Smooth muscle cell (in vitro differentiated cells): ENCODE data around the gene ARCN1. TPM values are rescaled to one million over a fixed set of nuclear protein-coding genes. Genes with fewer than 3 reads are reported as not detected.
"Not testable (repeated sequence)": the region's sequence is repeated elsewhere in the genome, so short reads cannot be mapped to it uniquely, and the experiment has no call there.

ENCODE experiments used
- DNase-seq: peaks from one replicate; lab custom pipeline; 2025; ENCODE audit not compliant: unreplicated experiment; lab: John Stamatoyannopoulos, UW
- H2AFZ ChIP-seq: fragments of 200-600 bp; sonication (generic); 2 replicates; pipeline ENCODE4 v1.6.0; 2016; ENCODE audit warnings: antibody characterized with exemption, low read depth, mild to moderate bottlenecking
- H3F3A ChIP-seq: fragments of 200-600 bp; sonication (generic); 2 replicates; pipeline ENCODE4 v1.6.0; 2017; ENCODE audit warnings: antibody characterized with exemption, low read depth
- H3K27ac ChIP-seq: fragments of 200-600 bp; sonication (generic); 2 replicates; pipeline ENCODE4 v1.5.1; 2016; ENCODE audit warnings: low read depth, mild to moderate bottlenecking
- H3K27me3 ChIP-seq: fragments of 200-600 bp; sonication (generic); 2 replicates; pipeline ENCODE4 v1.6.1; 2016; ENCODE audit warnings: low read depth, mild to moderate bottlenecking
- H3K36me3 ChIP-seq: fragments of 200-600 bp; sonication (generic); 2 replicates; pipeline ENCODE4 v1.5.1; 2016; ENCODE audit warnings: low read depth
- H3K4me1 ChIP-seq: fragments of 200-600 bp; sonication (generic); 2 replicates; pipeline ENCODE4 v1.5.1; 2016; ENCODE audit warnings: low read depth
- H3K4me2 ChIP-seq: fragments of 200-600 bp; sonication (generic); 2 replicates; pipeline ENCODE4 v1.6.0; 2016; ENCODE audit warnings: mild to moderate bottlenecking
- H3K4me3 ChIP-seq: fragments of 200-600 bp; sonication (generic); 2 replicates; pipeline ENCODE4 v1.5.1; 2016; ENCODE audit warnings: mild to moderate bottlenecking
- H3K79me2 ChIP-seq: fragments of 200-600 bp; sonication (generic); 2 replicates; pipeline ENCODE4 v1.6.0; 2016; ENCODE audit warnings: low read depth, mild to moderate bottlenecking
- H3K9ac ChIP-seq: fragments of 200-600 bp; sonication (generic); 2 replicates; pipeline ENCODE4 v1.6.0; 2016; ENCODE audit warnings: low read depth
- H3K9me3 ChIP-seq: fragments of 200-600 bp; sonication (generic); replicated peaks from 2 replicates; pipeline ENCODE4 v1.5.1; 2016; ENCODE audit warnings: low read depth
- H4K20me1 ChIP-seq: fragments of 200-600 bp; sonication (generic); 2 replicates; pipeline ENCODE4 v1.6.0; 2016; ENCODE audit warnings: low read depth
- CTCF ChIP-seq: fragments of 200-600 bp; sonication (generic); IDR thresholded peaks from 2 replicates; pipeline ENCODE4 v1.5.1; 2017; ENCODE audit warnings: borderline replicate concordance, mild to moderate bottlenecking, antibody characterized with exemption; ENCODE audit not compliant: insufficient read depth, poor library complexity, severe bottlenecking
- WGBS: methylation state at CpG from one replicate; pipeline ENCODE4 v1.1.7; 2016; ENCODE audit warnings: low lambda C conversion rate; 5-methylcytosine and 5-hydroxymethylcytosine counted together
- polyA plus RNA-seq: library from polyadenylated mRNA; unstranded; fragments of >200 nt; fragmentation: Nextera tagmentation; extraction: Ambion mirVana; gene quantifications from 2 replicates; pipeline ENCODE4 v1.2.1, GENCODE V29; 2016
- total RNA-seq: library from RNA; depleted of rRNA; stranded (reverse); fragments of >200 nt; gene quantifications from 2 replicates; pipeline ENCODE4 v1.2.3, GENCODE V29; 2014

Gene ARCN1
- total and polyA plus RNA-seq, 2 experiments from 2014 or later: 285 to 314 TPM

DNA sequence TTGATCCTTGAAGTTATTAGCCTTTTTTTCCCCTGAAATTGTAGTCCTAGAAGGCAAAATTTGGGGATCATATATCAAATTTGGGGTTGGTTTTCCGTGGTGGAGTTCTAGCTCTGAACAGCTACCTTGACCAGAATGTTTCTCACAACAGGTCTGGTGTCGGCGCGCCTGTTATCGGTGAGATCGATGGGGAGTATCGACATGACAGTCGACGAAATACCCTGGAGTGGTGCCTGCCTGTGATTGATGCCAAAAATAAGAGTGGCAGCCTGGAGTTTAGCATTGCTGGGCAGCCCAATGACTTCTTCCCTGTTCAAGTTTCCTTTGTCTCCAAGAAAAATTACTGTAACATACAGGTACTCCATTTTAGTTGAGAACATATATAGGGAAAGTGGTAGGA lies 25.3 kb downstream of the ARCN1 start:
- peaks cover 98% of the 10 kb centered on the region for H4K20me1 ChIP-seq
- H3K4me2 ChIP-seq: no peak overlapping the region
- peaks cover 58% of the 10 kb centered on the region for H3F3A ChIP-seq
- no peaks in the 10 kb centered on the region for H3K9me3 ChIP-seq
- TF ChIP-seq CTCF: no peak
- no peak overlapping the region for H2AFZ ChIP-seq
- H3K4me3 ChIP-seq: no peak overlapping the region
- H3K4me1 ChIP-seq: no peaks in the 10 kb centered on the region
- H3K9ac ChIP-seq: no peak overlapping the region
- H3K79me2 ChIP-seq: peaks cover 44% of the 10 kb centered on the region
- peaks cover 30% of the 10 kb centered on the region for H3K36me3 ChIP-seq
- H3K27me3 ChIP-seq: no peaks in the 10 kb centered on the region
- DNase-seq: no peak
- H3K27ac ChIP-seq: no peak overlapping the region
- 97% methylated on average over 9 of the region's 9 CpGs for WGBS

GRCh38 chr11:118602331-118602730 lies 30.1 kb downstream of the ARCN1 start:
- WGBS: 26% methylated on average over 3 of the region's 3 CpGs
- Histone ChIP-seq H3F3A (peaks cover 81% of the 10 kb centered on the region), H3K9me3 (no peaks in the 10 kb centered on the region), H3K36me3 (peaks cover 17% of the 10 kb centered on the region), H3K4me1 (peaks cover 25% of the 10 kb centered on the region), H3K4me3 (no peak overlapping the region), H3K27me3 (no peaks in the 10 kb centered on the region), H3K4me2 (no peak overlapping the region), H3K79me2 (peaks cover 11% of the 10 kb centered on the region), H2AFZ (no peak overlapping the region), H3K9ac (no peak overlapping the region), H4K20me1 (peaks cover 58% of the 10 kb centered on the region), H3K27ac (peak overlapping the region; percentile 58)
- DNase-seq: no peak
- TF ChIP-seq CTCF: no peak

DNA sequence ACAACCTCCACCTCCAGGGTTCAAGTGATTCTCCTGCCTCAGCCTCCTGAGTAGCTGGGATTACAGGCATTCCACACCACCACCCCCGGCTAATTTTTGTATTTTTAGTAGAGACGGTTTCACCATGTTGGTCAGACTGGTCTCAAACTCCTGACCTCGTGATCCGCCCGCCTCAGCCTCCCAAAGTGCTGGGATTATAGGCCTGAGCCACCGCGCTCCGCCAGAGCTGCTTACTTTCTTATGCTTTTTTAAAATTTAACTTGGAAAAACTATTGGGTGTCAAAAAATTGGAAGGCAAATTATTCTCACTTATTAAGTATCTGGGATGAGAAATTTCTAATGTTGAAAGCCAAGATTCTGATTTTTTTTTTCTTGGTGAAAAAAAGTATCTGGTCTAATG lies 31.5 kb downstream of the ARCN1 start:
- not testable (repeated sequence) for H3K27me3 ChIP-seq, H3K9ac ChIP-seq, H3K9me3 ChIP-seq, H3K79me2 ChIP-seq, DNase-seq, H3K4me3 ChIP-seq, H2AFZ ChIP-seq
- H4K20me1 ChIP-seq: peaks cover 46% of the 10 kb centered on the region
- peaks cover 11% of the 10 kb centered on the region for H3K36me3 ChIP-seq
- WGBS: 68% methylated on average over 8 of the region's 8 CpGs
- H3K4me2 ChIP-seq: peak overlapping the region; percentile 67
- H3K4me1 ChIP-seq: peaks cover 25% of the 10 kb centered on the region
- peaks cover 71% of the 10 kb centered on the region for H3F3A ChIP-seq
- H3K27ac ChIP-seq: peak overlapping the region; percentile 70

- no peak for TF ChIP-seq CTCF
- 53% methylated on average over 3 of the region's 3 CpGs for WGBS
- peaks cover 6% of the 10 kb centered on the region for H3K79me2 ChIP-seq
- H3K27ac ChIP-seq: peak overlapping the region; percentile 70
- peak overlapping the region; percentile 67 for H3K4me2 ChIP-seq
- H3K4me3 ChIP-seq: no peak overlapping the region
- peaks cover 25% of the 10 kb centered on the region for H3K4me1 ChIP-seq
- peaks cover 37% of the 10 kb centered on the region for H4K20me1 ChIP-seq
- H2AFZ ChIP-seq: no peak overlapping the region
- no peak overlapping the region for H3K9ac ChIP-seq
- no peak for DNase-seq
- H3F3A ChIP-seq: peaks cover 64% of the 10 kb centered on the region
- H3K9me3 ChIP-seq: no peaks in the 10 kb centered on the region
- H3K36me3 ChIP-seq: peaks cover 8% of the 10 kb centered on the region
- peaks cover 3% of the 10 kb centered on the region for H3K27me3 ChIP-seq
Measured at GRCh38 chr11:118604566-118604965, 32.4 kb downstream of the ARCN1 start.
